RWPE2 (cell line): ENCODE data around the gene NFATC4.

Experiments used
- ATAC-seq: fragments of 200-7000 bp; cut with Tn5 transposase; 3 replicates; pipeline ENCODE4 v1.9.1; 2021; ENCODE audit warnings: low read depth
- DNase-seq: peaks from one replicate; pipeline ENCODE4 v3.0.0-alpha.2; 2020; ENCODE audit warnings: low spot score
- H3K27ac ChIP-seq: fragments of 450-650 bp; 2 replicates; pipeline ENCODE4 v1.5.1; 2017; ENCODE audit warnings: mild to moderate bottlenecking; ENCODE audit not compliant: poor library complexity, severe bottlenecking
- H3K27me3 ChIP-seq: fragments of 250-450 bp; sonication (Bioruptor Pico); 2 replicates; pipeline ENCODE4 v1.5.1; 2021; ENCODE audit warnings: mild to moderate bottlenecking, moderate library complexity; ENCODE audit not compliant: insufficient read depth, poor library complexity, severe bottlenecking
- H3K36me3 ChIP-seq: fragments of 250-450 bp; sonication (Bioruptor Pico); 2 replicates; pipeline ENCODE4 v1.5.1; 2020; ENCODE audit warnings: low read depth, mild to moderate bottlenecking, moderate library complexity
- H3K4me1 ChIP-seq: fragments of 250-450 bp; sonication (Bioruptor Pico); 2 replicates; pipeline ENCODE4 v1.5.1; 2021; ENCODE audit warnings: mild to moderate bottlenecking, moderate library complexity; ENCODE audit not compliant: insufficient read depth, poor library complexity, severe bottlenecking
- H3K4me3 ChIP-seq: fragments of 250-450 bp; sonication (Bioruptor Pico); 2 replicates; pipeline ENCODE4 v1.5.1; 2021; ENCODE audit warnings: mild to moderate bottlenecking, moderate library complexity; ENCODE audit not compliant: severe bottlenecking
- H3K9me3 ChIP-seq: fragments of 250-450 bp; sonication (Bioruptor Pico); 2 replicates; pipeline ENCODE4 v1.5.1; 2021; ENCODE audit warnings: mild to moderate bottlenecking, moderate library complexity; ENCODE audit not compliant: severe bottlenecking
- TF ChIP-seq, protein P1 (sequence below): fragments of 450-650 bp; IDR thresholded peaks from one replicate; pipeline ENCODE4 v1.5.1; 2017; ENCODE audit warnings: mild to moderate bottlenecking, moderate library complexity; ENCODE audit not compliant: poor library complexity, severe bottlenecking

Gene NFATC4

DNA sequence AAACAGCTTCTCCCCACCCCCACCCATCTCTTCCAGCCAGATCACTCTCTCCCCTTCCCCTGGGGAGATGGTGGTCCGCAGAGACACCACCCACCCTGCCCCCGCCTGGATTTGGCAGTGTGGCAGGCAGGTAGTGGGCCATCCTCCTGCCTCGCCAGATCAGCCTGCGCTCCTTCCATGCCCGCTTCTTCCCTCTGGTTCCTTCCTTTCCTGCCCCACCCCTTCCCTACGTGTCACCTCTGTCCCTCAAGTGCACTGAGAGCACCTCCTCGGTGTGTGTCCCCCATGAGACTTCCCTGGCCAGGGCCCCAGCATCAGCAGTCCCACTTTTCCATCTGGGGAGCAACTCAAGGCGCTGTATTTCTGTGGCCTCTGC lies 31.5 kb downstream of the NFATC4 start:
- DNase-seq (no peak), ATAC-seq (no peak)
- Histone ChIP-seq H3K27ac (no peak overlapping the region), H3K27me3 (no peaks in the 10 kb centered on the region), H3K4me1 (peaks cover 8% of the 10 kb centered on the region), H3K36me3 (no peaks in the 10 kb centered on the region), H3K9me3 (no peaks in the 10 kb centered on the region), H3K4me3 (peak overlapping the region; percentile 18)
- TF ChIP-seq, protein P1, sequence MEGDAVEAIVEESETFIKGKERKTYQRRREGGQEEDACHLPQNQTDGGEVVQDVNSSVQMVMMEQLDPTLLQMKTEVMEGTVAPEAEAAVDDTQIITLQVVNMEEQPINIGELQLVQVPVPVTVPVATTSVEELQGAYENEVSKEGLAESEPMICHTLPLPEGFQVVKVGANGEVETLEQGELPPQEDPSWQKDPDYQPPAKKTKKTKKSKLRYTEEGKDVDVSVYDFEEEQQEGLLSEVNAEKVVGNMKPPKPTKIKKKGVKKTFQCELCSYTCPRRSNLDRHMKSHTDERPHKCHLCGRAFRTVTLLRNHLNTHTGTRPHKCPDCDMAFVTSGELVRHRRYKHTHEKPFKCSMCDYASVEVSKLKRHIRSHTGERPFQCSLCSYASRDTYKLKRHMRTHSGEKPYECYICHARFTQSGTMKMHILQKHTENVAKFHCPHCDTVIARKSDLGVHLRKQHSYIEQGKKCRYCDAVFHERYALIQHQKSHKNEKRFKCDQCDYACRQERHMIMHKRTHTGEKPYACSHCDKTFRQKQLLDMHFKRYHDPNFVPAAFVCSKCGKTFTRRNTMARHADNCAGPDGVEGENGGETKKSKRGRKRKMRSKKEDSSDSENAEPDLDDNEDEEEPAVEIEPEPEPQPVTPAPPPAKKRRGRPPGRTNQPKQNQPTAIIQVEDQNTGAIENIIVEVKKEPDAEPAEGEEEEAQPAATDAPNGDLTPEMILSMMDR, result no peak

DNA sequence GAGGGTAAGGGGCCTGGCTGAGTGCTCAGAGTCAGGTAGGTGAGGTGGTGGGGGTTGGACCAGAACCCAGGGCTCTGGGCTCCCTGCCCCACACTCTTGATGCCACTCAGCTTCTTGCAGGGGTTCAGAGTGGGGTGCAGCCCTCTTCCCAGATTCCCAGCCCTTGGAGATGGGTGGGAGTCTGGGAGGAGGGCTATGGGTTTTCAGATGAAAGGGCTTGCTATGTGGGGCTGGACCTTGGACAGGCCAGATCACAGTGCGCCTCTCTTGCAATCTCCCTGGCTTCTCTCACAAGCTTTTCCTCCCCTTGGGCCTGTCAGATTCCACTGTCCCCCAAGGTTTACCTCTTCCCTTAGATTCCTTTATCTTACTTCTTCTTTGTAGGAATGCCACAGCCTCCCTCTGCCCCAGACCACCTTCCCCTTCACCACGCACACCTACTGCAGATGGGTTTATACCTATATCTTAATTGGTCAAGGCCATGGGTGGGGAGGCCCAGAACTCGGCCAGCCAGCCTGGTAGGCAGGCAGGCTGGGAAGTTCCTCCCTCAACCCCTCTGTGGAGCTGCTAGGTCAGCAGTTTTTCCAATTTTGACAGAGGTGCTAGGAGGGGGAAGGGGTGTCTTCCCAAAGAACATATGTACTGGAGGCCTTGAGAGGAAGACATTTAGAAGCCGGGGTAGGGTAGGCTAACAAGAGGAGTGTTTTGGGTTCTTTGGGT lies 32.2 kb downstream of the NFATC4 start:
- H3K4me3 ChIP-seq, result no peak overlapping the region

DNA sequence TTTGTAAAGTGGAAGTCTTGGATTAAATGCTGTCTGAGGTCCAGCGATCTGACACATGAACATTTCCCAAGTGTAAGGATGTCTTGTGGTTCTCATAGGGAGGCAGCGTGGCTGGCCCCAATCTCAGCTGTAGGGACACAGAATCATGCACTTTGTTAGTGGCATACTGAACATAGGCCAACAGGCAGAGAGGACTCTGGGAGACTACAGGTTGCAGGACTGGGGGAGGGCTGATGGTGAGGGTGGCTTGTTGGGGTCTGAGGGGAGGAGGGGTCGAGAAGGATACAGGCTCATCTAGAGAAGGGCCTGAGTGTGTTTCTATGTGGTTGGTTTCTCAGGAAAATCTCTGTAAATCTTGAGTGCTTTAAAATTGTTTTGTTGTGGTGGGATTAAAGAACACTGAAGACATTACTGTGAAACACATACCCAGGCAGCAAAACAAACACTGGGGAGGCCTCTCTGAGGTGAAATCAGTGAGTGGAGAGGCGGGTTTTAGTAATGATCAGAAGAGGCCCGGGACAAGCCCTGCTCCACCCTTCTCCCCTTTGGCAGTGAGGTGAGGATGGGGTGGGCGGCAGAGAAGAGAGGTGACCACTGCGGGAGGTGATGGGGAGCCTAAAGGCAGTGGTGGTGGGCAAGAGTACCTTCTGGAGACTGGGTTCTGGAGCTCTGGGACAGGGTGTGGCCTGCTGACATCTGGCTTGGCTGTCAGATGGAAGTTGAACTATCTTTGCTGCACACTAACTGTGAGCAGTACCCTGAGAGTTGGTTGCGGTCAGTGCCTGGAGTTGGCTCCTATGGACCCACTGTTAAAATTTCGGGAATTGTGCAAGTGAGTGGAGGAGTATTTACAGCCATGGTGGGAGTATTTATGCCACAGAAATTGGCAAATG lies 34.1 kb downstream of the NFATC4 start:
- Histone ChIP-seq H3K4me1 (no peaks in the 10 kb centered on the region), H3K27me3 (no peaks in the 10 kb centered on the region), H3K36me3 (no peaks in the 10 kb centered on the region), H3K9me3 (no peaks in the 10 kb centered on the region), H3K27ac (no peak overlapping the region), H3K4me3 (no peak overlapping the region)
- ATAC-seq (no peak), DNase-seq (no peak)
- TF ChIP-seq, protein P1, result no peak

More for the DNA sequence above, 32.2 kb downstream of the NFATC4 start:
- ATAC-seq (no peak), DNase-seq (no peak)
- Histone ChIP-seq H3K27me3 (no peaks in the 10 kb centered on the region), H3K27ac (no peak overlapping the region), H3K4me1 (peaks cover 8% of the 10 kb centered on the region), H3K9me3 (no peaks in the 10 kb centered on the region), H3K36me3 (no peaks in the 10 kb centered on the region)
- TF ChIP-seq, protein P1, result no peak

DNA sequence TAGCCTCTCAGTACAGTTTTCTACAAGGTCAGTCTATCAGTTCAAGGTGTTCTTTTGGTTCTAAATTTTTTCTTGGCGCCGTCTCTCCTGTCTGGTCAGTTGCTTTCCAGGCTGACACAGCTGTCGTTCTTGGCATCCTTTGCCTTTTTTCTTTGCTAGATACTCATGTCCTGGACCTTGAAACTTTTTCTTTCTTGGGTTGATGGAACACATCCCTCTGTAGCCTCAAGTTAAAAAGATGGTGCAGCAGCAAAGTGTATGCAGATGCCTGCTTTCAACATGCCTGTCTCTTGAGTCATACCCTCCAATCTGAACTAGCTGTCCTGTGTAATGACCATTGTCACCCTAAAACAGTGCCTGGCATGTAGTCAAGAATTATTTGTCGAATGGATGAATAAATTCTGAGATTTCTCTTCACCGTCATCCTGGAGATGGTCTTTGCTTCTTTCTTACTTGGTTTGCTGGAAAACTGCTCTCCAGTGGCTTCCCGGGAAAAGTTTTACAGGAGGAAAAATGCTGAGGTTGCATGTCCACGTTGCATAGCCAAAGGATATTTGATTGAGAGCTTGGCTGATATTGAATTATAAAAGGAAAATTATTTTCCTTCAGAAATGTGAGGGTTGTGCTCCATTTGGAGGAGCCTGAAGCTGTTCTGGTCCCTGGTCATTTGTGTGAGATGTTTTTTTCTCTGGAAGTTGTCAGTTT lies 35.5 kb downstream of the NFATC4 start:
- H3K4me3 ChIP-seq, result no peak overlapping the region
- no peaks in the 10 kb centered on the region for H3K27me3 ChIP-seq
- no peaks in the 10 kb centered on the region for H3K36me3 ChIP-seq
- TF ChIP-seq, protein P1, result no peak
- ATAC-seq (peak; percentile 43; the same call in 1 of the 3 replicates), DNase-seq (no peak)
- H3K4me1 ChIP-seq, result no peaks in the 10 kb centered on the region
- H3K9me3 ChIP-seq, result no peaks in the 10 kb centered on the region
- no peak overlapping the region for H3K27ac ChIP-seq
